Fibroblast of mammary gland (primary cell): ENCODE results near the gene STRIP1.

ENCODE experiments used
- DNase-seq: peaks from one replicate; pipeline ENCODE4 v3.0.0-alpha.2; 2010; ENCODE audit warnings: low read depth
- H3K4me3 ChIP-seq: 2 replicates; pipeline ENCODE4 v1.5.1; 2011; ENCODE audit warnings: low read depth, mild to moderate bottlenecking, low read length, moderate library complexity; ENCODE audit not compliant: control insufficient read depth
- CTCF ChIP-seq: conservative IDR thresholded peaks from 2 replicates; pipeline ENCODE4 v1.5.1; 2011; ENCODE audit warnings: low read depth, low read length, inconsistent platforms; ENCODE audit not compliant: control insufficient read depth, insufficient read depth

STRIP1 gene

GRCh38 chr1:110034451-110035235, at the start of gene STRIP1:
Gene STRIP1 (plus strand): TSS chr1:110034624. CDS start chr1:110034638, 14 bp downstream.
- peak within 1 kb of the TSS; percentile 80 for H3K4me3 ChIP-seq
- no peak for TF ChIP-seq CTCF
- peak; percentile 97 for DNase-seq

- H3K4me3 ChIP-seq: peak overlapping the region; percentile 90
- no peak for TF ChIP-seq CTCF
- peak; percentile 39 for DNase-seq
These were observed 49.0 kb upstream of the STRIP1 start for GRCh38 chr1:109985247-109986053.

GRCh38 chr1:109986054-109986444, 48.4 kb upstream of the STRIP1 start:
- TF ChIP-seq CTCF: no peak
- H3K4me3 ChIP-seq: peak overlapping the region; percentile 90
- DNase-seq: no peak

GRCh38 chr1:109988349-109988914, 46.0 kb upstream of the STRIP1 start:
- TF ChIP-seq CTCF: no peak
- no peak for DNase-seq
- H3K4me3 ChIP-seq: no peak overlapping the region

GRCh38 chr1:109989506-109990301, 44.7 kb upstream of the STRIP1 start:
- no peak overlapping the region for H3K4me3 ChIP-seq
- peak; percentile 52 for DNase-seq
- no peak for TF ChIP-seq CTCF

- DNase-seq: no peak
- TF ChIP-seq CTCF: no peak
These were observed 44.1 kb upstream of the STRIP1 start for GRCh38 chr1:109990302-109990653.

More at GRCh38 chr1:109990302-109990653, 44.1 kb upstream of the STRIP1 start:
- H3K4me3 ChIP-seq: no peak overlapping the region
